WTC11 (cell line): ENCODE results near the gene PNO1. TPM values are rescaled to one million over a fixed set of nuclear protein-coding genes. Genes with fewer than 3 reads are reported as not detected.
"Not testable (repeated sequence)": the region's sequence is repeated elsewhere in the genome, so short reads cannot be mapped to it uniquely, and the experiment has no call there.

ENCODE experiments used
- ATAC-seq: fragments of 200-7000 bp; cut with Tn5 transposase; 2 replicates; pipeline ENCODE4 v1.10.0; 2021; ENCODE audit warnings: mild to moderate bottlenecking, moderate library complexity
- CTCF ChIA-PET: fragments of 300-600 bp; sonication (Branson Sonifier 250); formaldehyde crosslinking; loops from one replicate; lab custom pipeline; 2021; ENCODE audit warnings: antibody characterized with exemption; lab: Charles Lee
- POLR2A ChIA-PET: fragments of 350-600 bp; sonication (Branson Sonifier 250); formaldehyde crosslinking; loops from one replicate; lab custom pipeline; 2021; ENCODE audit warnings: antibody characterized with exemption; lab: Charles Lee
- DNase-seq: peaks from one replicate; pipeline ENCODE4 v3.0.0; 2021; ENCODE audit warnings: low spot score
- H3K27ac Mint-ChIP-seq: 2 replicates; pipeline ENCODE4 v1.8.0; 2021; ENCODE audit warnings: mixed read lengths
- H3K27me3 Mint-ChIP-seq: 2 replicates; pipeline ENCODE4 v1.8.0; 2021; ENCODE audit warnings: low read depth, mild to moderate bottlenecking, moderate library complexity, mixed read lengths
- H3K36me3 Mint-ChIP-seq: 2 replicates; pipeline ENCODE4 v1.8.0; 2021; ENCODE audit warnings: mixed read lengths
- H3K4me1 Mint-ChIP-seq: 2 replicates; pipeline ENCODE4 v1.8.0; 2022; ENCODE audit warnings: mixed read lengths
- H3K4me3 Mint-ChIP-seq: 2 replicates; pipeline ENCODE4 v1.8.0; 2021; ENCODE audit warnings: mild to moderate bottlenecking, moderate library complexity, mixed read lengths
- H3K9me3 Mint-ChIP-seq: 2 replicates; pipeline ENCODE4 v1.8.0; 2021; ENCODE audit warnings: mixed read lengths
- CBFB ChIP-seq: sonication (generic); formaldehyde crosslinking; IDR thresholded peaks from 2 replicates; pipeline ENCODE4 v1.8.1; 2022; ENCODE audit warnings: mild to moderate bottlenecking, low read depth, missing genetic modification reagents
- CREB1 ChIP-seq: sonication (generic); formaldehyde crosslinking; IDR thresholded peaks from 2 replicates; pipeline ENCODE4 v1.8.0; 2023; ENCODE audit warnings: mild to moderate bottlenecking, missing genetic modification reagents
- FOXJ3 ChIP-seq: sonication (generic); formaldehyde crosslinking; IDR thresholded peaks from 2 replicates; pipeline ENCODE4 v1.9.0; 2021; ENCODE audit warnings: missing genetic modification reagents, mild to moderate bottlenecking, borderline replicate concordance
- HMGA2 ChIP-seq: fragments of 250-450 bp; sonication (Bioruptor Pico); IDR thresholded peaks from 2 replicates; pipeline ENCODE4 v1.4.0; 2021; ENCODE audit warnings: mild to moderate bottlenecking, moderate library complexity
- NFE2L1 ChIP-seq: sonication (generic); formaldehyde crosslinking; IDR thresholded peaks from 2 replicates; pipeline ENCODE4 v1.8.1; 2023; ENCODE audit warnings: missing genetic modification reagents
- NFYB ChIP-seq: sonication (generic); formaldehyde crosslinking; conservative IDR thresholded peaks from 2 replicates; pipeline ENCODE4 v1.8.0; 2022; ENCODE audit warnings: low read depth, missing genetic modification reagents
- NR1H2 ChIP-seq: sonication (generic); formaldehyde crosslinking; IDR thresholded peaks from 2 replicates; pipeline ENCODE4 v1.9.0; 2021; ENCODE audit warnings: mild to moderate bottlenecking, moderate library complexity, missing genetic modification reagents
- NR2C2 ChIP-seq: sonication (generic); formaldehyde crosslinking; IDR thresholded peaks from 2 replicates; pipeline ENCODE4 v1.8.0; 2022; ENCODE audit warnings: mild to moderate bottlenecking, missing genetic modification reagents
- RORB ChIP-seq: fragments of 250-450 bp; sonication (Bioruptor Pico); IDR thresholded peaks from 2 replicates; pipeline ENCODE4 v1.9.0; 2021; ENCODE audit warnings: mild to moderate bottlenecking
- ZNF671 ChIP-seq: fragments of 250-450 bp; sonication (Bioruptor Pico); IDR thresholded peaks from 2 replicates; pipeline ENCODE4 v1.8.0; 2021; ENCODE audit warnings: mild to moderate bottlenecking
- total RNA-seq: library from RNA; stranded (reverse); gene quantifications from 3 replicates; pipeline ENCODE4 v1.2.3, GENCODE V29; 2021
- TF ChIP-seq, protein P1 (sequence below): sonication (generic); formaldehyde crosslinking; IDR thresholded peaks from 2 replicates; pipeline ENCODE4 v1.8.1; 2022; ENCODE audit warnings: low read depth, mild to moderate bottlenecking, moderate library complexity, missing genetic modification reagents, borderline replicate concordance
- TF ChIP-seq, protein P2 (sequence below): sonication (generic); formaldehyde crosslinking; IDR thresholded peaks from 2 replicates; pipeline ENCODE4 v1.8.0; 2022; ENCODE audit warnings: mild to moderate bottlenecking, missing genetic modification reagents
- TF ChIP-seq, protein P3 (sequence below): sonication (generic); formaldehyde crosslinking; IDR thresholded peaks from 2 replicates; pipeline ENCODE4 v1.8.1; 2022; ENCODE audit warnings: missing genetic modification reagents, borderline replicate concordance
- TF ChIP-seq, protein P4 (sequence below): fragments of 250-450 bp; sonication (Bioruptor Pico); IDR thresholded peaks from 2 replicates; pipeline ENCODE4 v1.9.0; 2021; ENCODE audit warnings: mild to moderate bottlenecking
- TF ChIP-seq, protein P5 (sequence below): sonication (generic); formaldehyde crosslinking; IDR thresholded peaks from 2 replicates; pipeline ENCODE4 v1.8.1; 2023; ENCODE audit warnings: mild to moderate bottlenecking, moderate library complexity, missing genetic modification reagents
- TF ChIP-seq, protein P6 (sequence below): sonication (generic); formaldehyde crosslinking; IDR thresholded peaks from 2 replicates; pipeline ENCODE4 v1.8.0; 2022; ENCODE audit warnings: mild to moderate bottlenecking, missing genetic modification reagents

Gene PNO1
- total RNA-seq, 1 experiment from 2014 or later: 24.0 TPM

DNA sequence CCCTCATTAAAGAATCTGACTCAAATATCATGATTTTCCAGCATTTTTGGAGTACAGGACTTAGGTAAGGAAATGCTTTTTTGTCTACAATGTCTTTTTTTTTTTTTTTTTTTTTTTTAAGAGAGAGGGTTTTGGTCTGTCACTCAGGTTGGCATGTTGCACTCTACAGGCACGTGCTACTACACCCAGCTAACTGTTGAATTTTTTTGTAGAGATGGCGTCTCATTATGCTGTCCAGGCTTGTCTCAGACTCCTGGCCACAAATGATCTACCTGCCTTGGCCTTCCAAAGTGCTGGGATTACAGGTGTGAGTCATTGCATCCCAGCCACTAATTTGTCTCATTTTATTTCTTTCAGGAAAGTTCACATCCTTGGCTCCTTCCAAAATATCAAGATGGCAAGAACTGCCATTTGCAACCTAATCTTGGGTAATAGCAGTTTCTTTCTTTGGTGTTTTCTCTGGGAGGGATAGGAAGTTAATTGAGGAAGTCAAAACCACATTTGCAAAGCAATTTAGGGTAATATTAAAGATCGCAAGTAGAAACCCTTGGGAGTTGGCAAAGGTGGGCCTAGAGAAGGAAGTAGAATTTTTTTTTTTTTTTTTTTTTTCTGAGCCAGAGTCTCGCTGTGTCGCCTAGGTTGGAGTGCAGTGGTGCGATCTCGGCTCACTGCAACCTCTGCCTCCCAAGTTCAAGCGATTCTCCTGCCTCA is 15.5 kb downstream of the PNO1 start:
- ATAC-seq (no peak), DNase-seq (no peak)
- Mint-ChIP-seq H3K4me3 (no peak overlapping the region), H3K27me3 (no peaks in the 10 kb centered on the region), H3K36me3 (peaks cover 27% of the 10 kb centered on the region), H3K4me1 (no peaks in the 10 kb centered on the region), H3K9me3 (no peaks in the 10 kb centered on the region), H3K27ac (no peak overlapping the region; the same call in 1 of the 2 replicates)
- CTCF ChIA-PET: no interaction called here
- POLR2A ChIA-PET: no interaction called here
- TF ChIP-seq RORB (CRISPR knock-in tag) (no peak), ZNF671 (CRISPR knock-in tag) (no peak)
- TF ChIP-seq, protein P1, sequence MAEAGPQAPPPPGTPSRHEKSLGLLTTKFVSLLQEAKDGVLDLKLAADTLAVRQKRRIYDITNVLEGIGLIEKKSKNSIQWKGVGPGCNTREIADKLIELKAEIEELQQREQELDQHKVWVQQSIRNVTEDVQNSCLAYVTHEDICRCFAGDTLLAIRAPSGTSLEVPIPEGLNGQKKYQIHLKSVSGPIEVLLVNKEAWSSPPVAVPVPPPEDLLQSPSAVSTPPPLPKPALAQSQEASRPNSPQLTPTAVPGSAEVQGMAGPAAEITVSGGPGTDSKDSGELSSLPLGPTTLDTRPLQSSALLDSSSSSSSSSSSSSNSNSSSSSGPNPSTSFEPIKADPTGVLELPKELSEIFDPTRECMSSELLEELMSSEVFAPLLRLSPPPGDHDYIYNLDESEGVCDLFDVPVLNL: no peak

DNA sequence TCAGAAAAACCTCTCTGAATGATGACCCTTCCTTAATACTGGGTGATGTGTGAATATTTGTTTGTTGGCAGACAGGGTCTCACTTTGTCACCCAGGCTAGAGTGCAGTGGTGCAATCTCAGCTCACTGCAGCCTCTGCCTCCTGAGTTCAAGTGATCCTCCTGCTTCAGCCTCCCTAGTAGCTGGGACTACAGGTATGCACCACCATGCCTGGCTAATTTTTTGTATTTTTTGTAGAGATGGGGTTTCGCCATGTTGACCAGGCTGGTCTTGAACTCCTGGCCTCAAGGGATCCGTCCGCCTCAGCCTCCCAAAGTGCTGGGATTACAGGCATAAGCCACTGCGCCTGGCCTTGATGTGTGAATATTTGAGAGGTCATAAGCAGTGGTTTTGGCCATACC is 17.5 kb downstream of the PNO1 start:
- CTCF ChIA-PET: interaction anchor here (0.8 kb wide), 1 partner anchor 10 kb away, joined by 3 read pairs; no protein-coding TSS in a partner anchor
- not testable (repeated sequence) for DNase-seq, H3K4me3 Mint-ChIP-seq

DNA sequence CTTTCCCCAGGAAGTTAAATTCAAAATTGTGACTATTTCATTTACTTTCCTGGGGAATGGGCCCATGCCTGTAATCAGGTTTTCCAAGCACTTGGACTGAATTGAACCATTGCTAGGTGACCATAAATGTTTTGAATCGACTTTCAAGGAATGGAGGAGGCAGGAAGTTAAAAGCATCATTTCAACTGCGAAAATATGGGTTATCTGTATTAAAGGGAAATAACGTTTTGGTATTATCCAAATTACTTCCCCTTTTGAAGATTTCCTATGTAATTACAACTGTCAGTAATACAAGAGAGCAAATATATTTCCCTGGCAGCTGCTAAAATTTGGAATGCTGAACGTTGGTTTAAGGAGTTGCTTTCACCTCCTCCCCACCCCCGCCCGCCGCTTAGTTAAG is 19.0 kb downstream of the PNO1 start:
- H3K27me3 Mint-ChIP-seq: no peaks in the 10 kb centered on the region
- ATAC-seq (no peak), DNase-seq (no peak)
- no peak for TF ChIP-seq CBFB
- TF ChIP-seq RORB (CRISPR knock-in tag): no peak
- TF ChIP-seq HMGA2 (CRISPR knock-in tag): no peak
- TF ChIP-seq, protein P2, sequence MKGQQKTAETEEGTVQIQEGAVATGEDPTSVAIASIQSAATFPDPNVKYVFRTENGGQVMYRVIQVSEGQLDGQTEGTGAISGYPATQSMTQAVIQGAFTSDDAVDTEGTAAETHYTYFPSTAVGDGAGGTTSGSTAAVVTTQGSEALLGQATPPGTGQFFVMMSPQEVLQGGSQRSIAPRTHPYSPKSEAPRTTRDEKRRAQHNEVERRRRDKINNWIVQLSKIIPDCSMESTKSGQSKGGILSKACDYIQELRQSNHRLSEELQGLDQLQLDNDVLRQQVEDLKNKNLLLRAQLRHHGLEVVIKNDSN (CRISPR knock-in tag): no peak
- TF ChIP-seq CREB1 (CRISPR knock-in tag): no peak
- TF ChIP-seq, protein P3, sequence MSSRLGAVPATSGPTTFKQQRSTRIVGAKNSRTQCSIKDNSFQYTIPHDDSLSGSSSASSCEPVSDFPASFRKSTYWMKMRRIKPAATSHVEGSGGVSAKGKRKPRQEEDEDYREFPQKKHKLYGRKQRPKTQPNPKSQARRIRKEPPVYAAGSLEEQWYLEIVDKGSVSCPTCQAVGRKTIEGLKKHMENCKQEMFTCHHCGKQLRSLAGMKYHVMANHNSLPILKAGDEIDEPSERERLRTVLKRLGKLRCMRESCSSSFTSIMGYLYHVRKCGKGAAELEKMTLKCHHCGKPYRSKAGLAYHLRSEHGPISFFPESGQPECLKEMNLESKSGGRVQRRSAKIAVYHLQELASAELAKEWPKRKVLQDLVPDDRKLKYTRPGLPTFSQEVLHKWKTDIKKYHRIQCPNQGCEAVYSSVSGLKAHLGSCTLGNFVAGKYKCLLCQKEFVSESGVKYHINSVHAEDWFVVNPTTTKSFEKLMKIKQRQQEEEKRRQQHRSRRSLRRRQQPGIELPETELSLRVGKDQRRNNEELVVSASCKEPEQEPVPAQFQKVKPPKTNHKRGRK (CRISPR knock-in tag): no peak
- TF ChIP-seq, protein P4, sequence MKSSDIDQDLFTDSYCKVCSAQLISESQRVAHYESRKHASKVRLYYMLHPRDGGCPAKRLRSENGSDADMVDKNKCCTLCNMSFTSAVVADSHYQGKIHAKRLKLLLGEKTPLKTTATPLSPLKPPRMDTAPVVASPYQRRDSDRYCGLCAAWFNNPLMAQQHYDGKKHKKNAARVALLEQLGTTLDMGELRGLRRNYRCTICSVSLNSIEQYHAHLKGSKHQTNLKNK (CRISPR knock-in tag): no peak
- TF ChIP-seq FOXJ3: no peak
- TF ChIP-seq NR2C2 (CRISPR knock-in tag): no peak
- no peak for TF ChIP-seq NFE2L1
- TF ChIP-seq, protein P5, sequence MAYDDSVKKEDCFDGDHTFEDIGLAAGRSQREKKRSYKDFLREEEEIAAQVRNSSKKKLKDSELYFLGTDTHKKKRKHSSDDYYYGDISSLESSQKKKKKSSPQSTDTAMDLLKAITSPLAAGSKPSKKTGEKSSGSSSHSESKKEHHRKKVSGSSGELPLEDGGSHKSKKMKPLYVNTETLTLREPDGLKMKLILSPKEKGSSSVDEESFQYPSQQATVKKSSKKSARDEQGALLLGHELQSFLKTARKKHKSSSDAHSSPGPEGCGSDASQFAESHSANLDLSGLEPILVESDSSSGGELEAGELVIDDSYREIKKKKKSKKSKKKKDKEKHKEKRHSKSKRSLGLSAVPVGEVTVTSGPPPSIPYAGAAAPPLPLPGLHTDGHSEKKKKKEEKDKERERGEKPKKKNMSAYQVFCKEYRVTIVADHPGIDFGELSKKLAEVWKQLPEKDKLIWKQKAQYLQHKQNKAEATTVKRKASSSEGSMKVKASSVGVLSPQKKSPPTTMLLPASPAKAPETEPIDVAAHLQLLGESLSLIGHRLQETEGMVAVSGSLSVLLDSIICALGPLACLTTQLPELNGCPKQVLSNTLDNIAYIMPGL (CRISPR knock-in tag): no peak
- TF ChIP-seq NFYB (CRISPR knock-in tag): no peak
- TF ChIP-seq NR1H2 (CRISPR knock-in tag): no peak
- TF ChIP-seq, protein P6, sequence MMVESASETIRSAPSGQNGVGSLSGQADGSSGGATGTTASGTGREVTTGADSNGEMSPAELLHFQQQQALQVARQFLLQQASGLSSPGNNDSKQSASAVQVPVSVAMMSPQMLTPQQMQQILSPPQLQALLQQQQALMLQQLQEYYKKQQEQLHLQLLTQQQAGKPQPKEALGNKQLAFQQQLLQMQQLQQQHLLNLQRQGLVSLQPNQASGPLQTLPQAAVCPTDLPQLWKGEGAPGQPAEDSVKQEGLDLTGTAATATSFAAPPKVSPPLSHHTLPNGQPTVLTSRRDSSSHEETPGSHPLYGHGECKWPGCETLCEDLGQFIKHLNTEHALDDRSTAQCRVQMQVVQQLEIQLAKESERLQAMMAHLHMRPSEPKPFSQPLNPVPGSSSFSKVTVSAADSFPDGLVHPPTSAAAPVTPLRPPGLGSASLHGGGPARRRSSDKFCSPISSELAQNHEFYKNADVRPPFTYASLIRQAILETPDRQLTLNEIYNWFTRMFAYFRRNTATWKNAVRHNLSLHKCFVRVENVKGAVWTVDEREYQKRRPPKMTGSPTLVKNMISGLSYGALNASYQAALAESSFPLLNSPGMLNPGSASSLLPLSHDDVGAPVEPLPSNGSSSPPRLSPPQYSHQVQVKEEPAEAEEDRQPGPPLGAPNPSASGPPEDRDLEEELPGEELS (CRISPR knock-in tag): no peak
- H3K4me1 Mint-ChIP-seq: no peaks in the 10 kb centered on the region; the same call in 1 of the 2 replicates
- H3K9me3 Mint-ChIP-seq: no peaks in the 10 kb centered on the region
- H3K27ac Mint-ChIP-seq: no peak overlapping the region
- POLR2A ChIA-PET: no interaction called here
- no peak overlapping the region for H3K4me3 Mint-ChIP-seq
- CTCF ChIA-PET: interaction anchor here (1.3 to 1.9 kb wide), 2 partner anchors 20 to 55 kb away, joined by 3 to 6 read pairs; no protein-coding TSS in a partner anchor
- H3K36me3 Mint-ChIP-seq: peaks cover 23% of the 10 kb centered on the region

More for the DNA sequence above, 17.5 kb downstream of the PNO1 start:
- not testable (repeated sequence) for H3K9me3 Mint-ChIP-seq, ATAC-seq, H3K27ac Mint-ChIP-seq, H3K4me1 Mint-ChIP-seq, H3K27me3 Mint-ChIP-seq
- POLR2A ChIA-PET: interaction anchor here (1.3 kb wide), 1 partner anchor 17 kb away, joined by 3 read pairs; the partner anchor contains the start of gene PNO1
- peaks cover 21% of the 10 kb centered on the region for H3K36me3 Mint-ChIP-seq
